HCT116 (cell line): ENCODE data around the gene OR5B17. TPM values are rescaled to one million over a fixed set of nuclear protein-coding genes. Genes with fewer than 3 reads are reported as not detected.

ENCODE experiments used
- ATAC-seq: fragments of 200-7000 bp; cut with Tn5 transposase; 2 replicates; pipeline ENCODE4 v1.9.1; 2020; ENCODE audit warnings: mild to moderate bottlenecking, moderate library complexity
- BruUV-seq: library from RNA; stranded (reverse); fragments of 400-500 nt; replicated peaks from 2 replicates; lab custom pipeline; 2021; lab: Mats Ljungman, UMichigan
- CTCF ChIA-PET: fragments of 300-600 bp; sonication (Branson Sonifier 250); formaldehyde crosslinking; loops from one replicate; lab custom pipeline; 2021; ENCODE audit warnings: antibody characterized with exemption; lab: Charles Lee
- POLR2A ChIA-PET: fragments of 300-600, 350-600 bp; sonication (Branson Sonifier 250); formaldehyde crosslinking; loops from one replicate; lab custom pipeline; 2021; ENCODE audit warnings: antibody characterized with exemption; lab: Charles Lee
- RAD21 ChIA-PET, 2 experiments: fragments of 300-600 bp; sonication (Branson Sonifier 250); formaldehyde crosslinking; loops; one replicate each; lab custom pipeline; 2023; ENCODE audit warnings: low total read pairs in 2 of 2; ENCODE audit not compliant: uncharacterized antibody in 2 of 2, unreplicated experiment in 2 of 2, low non-redundant PET in 1 of 2; lab: Charles Lee
- DNase-seq: peaks from one replicate; pipeline ENCODE4 v3.0.0-alpha.2; 2010; ENCODE audit warnings: low read depth, low spot score
- H2AFZ ChIP-seq: fragments of 200-600 bp; shearing (Covaris generic), sonication (generic); 2 replicates; pipeline ENCODE4 v1.6.1; 2017; ENCODE audit warnings: low read depth, mixed run types, mixed read lengths, antibody characterized with exemption, low read length; ENCODE audit not compliant: poor library complexity, severe bottlenecking
- H3K27ac ChIP-seq: 2 replicates; pipeline ENCODE4 v1.5.1; 2012; ENCODE audit warnings: low read depth, low read length
- H3K27me3 ChIP-seq: fragments of 200-600 bp; sonication (generic); 2 replicates; pipeline ENCODE4 v1.6.1; 2016; ENCODE audit warnings: mixed run types, low read length, mixed read lengths; ENCODE audit not compliant: insufficient read depth
- H3K36me3 ChIP-seq, 2 experiments: fragments of 200-500 bp in 1 of 2; fragments of 200-600 bp in 1 of 2; sonication (Bioruptor generic) in 1 of 2; sonication (generic) in 1 of 2; 2 replicates each; pipeline versions ENCODE4 v1.5.1 to v1.6.1; 2014 to 2016; ENCODE audit warnings: low read length in 2 of 2, inconsistent platforms in 1 of 2, mixed read lengths in 1 of 2, mixed run types in 1 of 2; ENCODE audit not compliant: insufficient read depth in 2 of 2, control insufficient read depth in 1 of 2
- H3K4me1 ChIP-seq, 2 experiments: fragments of 200-600 bp in 1 of 2; sonication (generic) in 1 of 2; 2 replicates each; pipeline versions ENCODE4 v1.5.1 to v1.6.1; 2012 to 2017; ENCODE audit warnings: low read length in 2 of 2, inconsistent platforms in 1 of 2, mild to moderate bottlenecking in 1 of 2, mixed read lengths in 1 of 2, mixed run types in 1 of 2, moderate library complexity in 1 of 2; ENCODE audit not compliant: insufficient read depth in 2 of 2, control insufficient read depth in 1 of 2
- H3K4me2 ChIP-seq: fragments of 200-600 bp; sonication (generic); 2 replicates; pipeline ENCODE4 v1.6.1; 2017; ENCODE audit warnings: mixed run types, low read length, mixed read lengths
- H3K4me3 ChIP-seq, 2 experiments: fragments of 200-600 bp in 1 of 2; sonication (generic) in 1 of 2; replicated peaks in 1 of 2; 2 replicates each; pipeline ENCODE4 v1.5.1; 2011 to 2016; ENCODE audit warnings: low read length in 2 of 2, control low read depth in 1 of 2, low read depth in 1 of 2, mild to moderate bottlenecking in 1 of 2, mixed read lengths in 1 of 2, mixed run types in 1 of 2
- H3K79me2 ChIP-seq: fragments of 200-600 bp; sonication (generic); 2 replicates; pipeline ENCODE4 v1.6.1; 2017; ENCODE audit warnings: mild to moderate bottlenecking, mixed run types, low read length, moderate library complexity, mixed read lengths; ENCODE audit not compliant: insufficient read depth
- H3K9ac ChIP-seq: fragments of 200-600 bp; sonication (generic); 2 replicates; pipeline ENCODE4 v1.6.1; 2016; ENCODE audit warnings: low read length, mixed read lengths
- H3K9me2 ChIP-seq: fragments of 200-600 bp; sonication (generic), shearing (Covaris generic); 2 replicates; pipeline ENCODE4 v1.6.1; 2017; ENCODE audit warnings: mixed run types, mild to moderate bottlenecking, moderate library complexity; ENCODE audit not compliant: insufficient read depth
- H3K9me3 ChIP-seq, 2 experiments: fragments of 200-500 bp in 1 of 2; fragments of 200-600 bp in 1 of 2; sonication (Bioruptor generic) in 1 of 2; sonication (generic) in 1 of 2; 2 replicates each; pipeline ENCODE4 v1.6.1; 2014 to 2017; ENCODE audit warnings: low read length in 2 of 2, mixed read lengths in 2 of 2, inconsistent platforms in 1 of 2, low read depth in 1 of 2, mild to moderate bottlenecking in 1 of 2, mixed run types in 1 of 2, moderate library complexity in 1 of 2; ENCODE audit not compliant: control insufficient read depth in 1 of 2, insufficient read depth in 1 of 2
- H4K20me1 ChIP-seq: fragments of 200-600 bp; sonication (generic), shearing (Covaris generic); 2 replicates; pipeline ENCODE4 v1.6.1; 2017; ENCODE audit warnings: mixed run types, mild to moderate bottlenecking, moderate library complexity; ENCODE audit not compliant: insufficient read depth
- CEBPB ChIP-seq: IDR thresholded peaks from 2 replicates; pipeline ENCODE4 v1.6.1; 2012; ENCODE audit warnings: low read depth
- FOSL1 ChIP-seq: IDR thresholded peaks from 2 replicates; pipeline ENCODE4 v1.6.1; 2012; ENCODE audit warnings: low read depth
- JUND ChIP-seq: IDR thresholded peaks from 2 replicates; pipeline ENCODE4 v1.6.1; 2012
- SIN3A ChIP-seq: IDR thresholded peaks from 2 replicates; pipeline ENCODE4 v1.6.1; 2012; ENCODE audit warnings: low read depth
- SRF ChIP-seq: IDR thresholded peaks from 2 replicates; pipeline ENCODE4 v1.6.1; 2012; ENCODE audit warnings: low read depth
- YY1 ChIP-seq: IDR thresholded peaks from 2 replicates; pipeline ENCODE4 v1.6.1; 2011; ENCODE audit warnings: low read length, low read depth, moderate library complexity, mild to moderate bottlenecking; ENCODE audit not compliant: insufficient replicate concordance; ENCODE audit errors: extremely low read depth
- intact Hi-C: fragments of 100-400 bp; cut with micrococcal nuclease; formaldehyde crosslinking; loops from 2 replicates; pipeline ENCODE4 v1.10.0; 2022
- total RNA-seq: library from RNA; stranded (reverse); gene quantifications from one replicate; pipeline ENCODE4 v1.2.1, GENCODE V29; 2021; ENCODE audit not compliant: unreplicated experiment

The OR5B17 gene
- total RNA-seq, 1 experiment from 2014 or later = not detected

DNA sequence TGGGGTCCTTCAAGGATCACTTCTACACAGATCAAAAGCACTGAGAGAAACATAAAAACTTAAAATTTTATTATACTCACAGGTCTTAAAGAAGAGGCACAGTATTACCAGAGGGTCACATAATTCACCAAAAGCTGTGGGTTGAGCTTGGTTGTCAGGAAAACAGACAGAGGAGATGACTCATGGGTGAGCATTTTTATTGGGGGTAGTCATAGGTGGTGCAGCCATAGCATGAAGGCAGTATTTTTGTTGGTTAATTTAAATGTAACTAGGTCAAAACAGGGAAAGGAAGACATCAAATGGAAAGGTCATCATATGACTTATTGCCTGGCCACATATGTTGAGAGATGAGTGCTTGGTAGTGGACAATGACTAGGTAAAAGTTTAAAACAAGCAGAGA lies 24.2 kb downstream of the OR5B17 start:
- no peak overlapping the region for H3K4me3 ChIP-seq
- peak; percentile 71 for TF ChIP-seq FOSL1
- peak; percentile 54; the same call in 1 of the 2 replicates for TF ChIP-seq JUND
- no peak for TF ChIP-seq SRF
- TF ChIP-seq, all 23 proteins: peak for 2
- CTCF ChIA-PET = no interaction called here
- Histone ChIP-seq H3K27me3 (no peaks in the 10 kb centered on the region), H3K9me2 (no peaks in the 10 kb centered on the region), H4K20me1 (no peaks in the 10 kb centered on the region), H3K4me2 (peak overlapping the region; percentile 33), H2AFZ (no peak overlapping the region), H3K36me3 (no peaks in the 10 kb centered on the region), H3K79me2 (no peaks in the 10 kb centered on the region), H3K9ac (no peak overlapping the region), H3K9me3 (no peaks in the 10 kb centered on the region), H3K27ac (no peak overlapping the region), H3K4me1 (peaks cover 0 to 8% of the 10 kb centered on the region in 2 experiments; a peak in 2 of 4 replicates)
- intact Hi-C loops = no loop called here
- BruUV-seq = no TSS peak
- RAD21 ChIA-PET = no interaction called here
- POLR2A ChIA-PET = no interaction called here
- peak; percentile 31 for DNase-seq
- ATAC-seq = peak; percentile 76

DNA sequence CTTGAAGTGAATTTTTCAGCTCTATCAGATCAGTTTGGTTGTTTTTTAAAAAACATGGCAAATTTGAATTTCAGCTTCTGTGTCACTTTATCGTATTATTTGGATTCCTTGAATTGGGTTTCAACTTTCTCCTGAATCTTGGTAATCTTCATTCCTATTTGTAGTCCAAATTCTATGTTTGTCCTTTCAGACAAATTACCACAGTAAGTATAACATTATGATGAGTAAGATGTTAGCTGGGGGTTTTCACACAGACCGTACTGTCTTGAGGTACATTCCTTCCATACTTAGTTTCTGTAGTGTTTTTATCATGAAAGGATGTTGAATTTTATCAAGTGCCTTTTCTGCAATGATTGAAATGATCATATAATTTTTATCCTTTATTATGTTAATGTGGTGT lies 28.0 kb downstream of the OR5B17 start:
- Histone ChIP-seq H3K27me3 (no peaks in the 10 kb centered on the region), H3K4me3 (no peak overlapping the region), H3K27ac (no peak overlapping the region), H3K79me2 (no peaks in the 10 kb centered on the region), H3K9ac (no peak overlapping the region), H2AFZ (no peak overlapping the region), H3K9me3 (no peaks in the 10 kb centered on the region), H4K20me1 (no peaks in the 10 kb centered on the region), H3K36me3 (no peaks in the 10 kb centered on the region), H3K4me1 (peaks cover 0 to 8% of the 10 kb centered on the region in 2 experiments; a peak in 2 of 4 replicates), H3K4me2 (no peak overlapping the region), H3K9me2 (no peaks in the 10 kb centered on the region)
- no TSS peak for BruUV-seq
- RAD21 ChIA-PET = no interaction called here
- TF ChIP-seq CEBPB (no peak), SIN3A (no peak), YY1 (no peak)
- POLR2A ChIA-PET = no interaction called here
- intact Hi-C loops = no loop called here
- ATAC-seq = no peak
- no peak for DNase-seq
- CTCF ChIA-PET = no interaction called here
